Muscle of leg (tissue), 11 donors: ENCODE data around the gene ARHGDIA. TPM values are rescaled to one million over a fixed set of nuclear protein-coding genes. Genes with fewer than 3 reads are reported as not detected.

Experiments used
- DNase-seq: peaks from one replicate; pipeline ENCODE4 v3.0.0; 2013
- H3K27ac ChIP-seq: one replicate; pipeline ENCODE4 v1.5.1; 2013; ENCODE audit warnings: mild to moderate bottlenecking, low read length, control low read depth
- H3K27me3 ChIP-seq: one replicate; pipeline ENCODE4 v1.6.1; 2013; ENCODE audit warnings: low read length; ENCODE audit not compliant: control insufficient read depth, insufficient read depth
- H3K36me3 ChIP-seq: one replicate; pipeline ENCODE4 v1.6.1; 2013; ENCODE audit warnings: low read length; ENCODE audit not compliant: control insufficient read depth, insufficient read depth
- H3K4me1 ChIP-seq: one replicate; pipeline ENCODE4 v1.6.1; 2013; ENCODE audit warnings: low read length; ENCODE audit not compliant: control insufficient read depth, insufficient read depth
- H3K4me3 ChIP-seq: one replicate; pipeline ENCODE4 v1.5.1; 2013; ENCODE audit warnings: low read length, control low read depth
- H3K9me3 ChIP-seq: replicated peaks from 2 replicates; pipeline ENCODE4 v1.6.1; 2013; ENCODE audit warnings: low read depth, low read length; ENCODE audit not compliant: control insufficient read depth
- WGBS: methylation state at CpG from one replicate; pipeline ENCODE4 v1.1.5; 2013; ENCODE audit warnings: missing lambda C conversion rate; ENCODE audit not compliant: insufficient coverage; 5-methylcytosine and 5-hydroxymethylcytosine counted together
- polyA plus RNA-seq, 8 donors: library from polyadenylated mRNA; unstranded; fragments of 120-200 nt; gene quantifications; one replicate each; pipeline versions ENCODE4 v1.2.1 to v1.2.3, GENCODE V29; 2013; ENCODE audit warnings: inconsistent platforms in 1 of 8, low replicate concordance in 1 of 8; ENCODE audit not compliant: insufficient read length in 8 of 8, insufficient read depth in 1 of 8
- total RNA-seq: library from RNA; stranded (reverse); fragments of 120-200 nt; gene quantifications from one replicate; pipeline ENCODE4 v1.2.4, GENCODE V29; 2013

ARHGDIA gene
- total and polyA plus RNA-seq, 9 donors, result 86.0 to 236 (median 189) TPM

GRCh38 chr17:81871387-81872230 is 472 bp upstream of the ARHGDIA start:
- H3K36me3 ChIP-seq, result peaks cover 34% of the 10 kb centered on the region
- WGBS, result under 1% methylated on average over 86 of the region's 86 CpGs
- H3K27ac ChIP-seq, result peak overlapping the region; percentile 90
- H3K4me3 ChIP-seq, result peak overlapping the region; percentile 65
- no peaks in the 10 kb centered on the region for H3K27me3 ChIP-seq
- no peaks in the 10 kb centered on the region for H3K9me3 ChIP-seq
- peaks cover 49% of the 10 kb centered on the region for H3K4me1 ChIP-seq
- peak; percentile 96 for DNase-seq

- Histone ChIP-seq H3K27ac (peak overlapping the region; percentile 94), H3K27me3 (no peaks in the 10 kb centered on the region), H3K9me3 (no peaks in the 10 kb centered on the region), H3K36me3 (peaks cover 45% of the 10 kb centered on the region), H3K4me3 (peak overlapping the region; percentile 65), H3K4me1 (peaks cover 60% of the 10 kb centered on the region)
- under 1% methylated on average over 62 of the region's 65 CpGs for WGBS
- DNase-seq, result peak; percentile 60
Measured at GRCh38 chr17:81870131-81870980, 781 bp downstream of the ARHGDIA start.

DNA sequence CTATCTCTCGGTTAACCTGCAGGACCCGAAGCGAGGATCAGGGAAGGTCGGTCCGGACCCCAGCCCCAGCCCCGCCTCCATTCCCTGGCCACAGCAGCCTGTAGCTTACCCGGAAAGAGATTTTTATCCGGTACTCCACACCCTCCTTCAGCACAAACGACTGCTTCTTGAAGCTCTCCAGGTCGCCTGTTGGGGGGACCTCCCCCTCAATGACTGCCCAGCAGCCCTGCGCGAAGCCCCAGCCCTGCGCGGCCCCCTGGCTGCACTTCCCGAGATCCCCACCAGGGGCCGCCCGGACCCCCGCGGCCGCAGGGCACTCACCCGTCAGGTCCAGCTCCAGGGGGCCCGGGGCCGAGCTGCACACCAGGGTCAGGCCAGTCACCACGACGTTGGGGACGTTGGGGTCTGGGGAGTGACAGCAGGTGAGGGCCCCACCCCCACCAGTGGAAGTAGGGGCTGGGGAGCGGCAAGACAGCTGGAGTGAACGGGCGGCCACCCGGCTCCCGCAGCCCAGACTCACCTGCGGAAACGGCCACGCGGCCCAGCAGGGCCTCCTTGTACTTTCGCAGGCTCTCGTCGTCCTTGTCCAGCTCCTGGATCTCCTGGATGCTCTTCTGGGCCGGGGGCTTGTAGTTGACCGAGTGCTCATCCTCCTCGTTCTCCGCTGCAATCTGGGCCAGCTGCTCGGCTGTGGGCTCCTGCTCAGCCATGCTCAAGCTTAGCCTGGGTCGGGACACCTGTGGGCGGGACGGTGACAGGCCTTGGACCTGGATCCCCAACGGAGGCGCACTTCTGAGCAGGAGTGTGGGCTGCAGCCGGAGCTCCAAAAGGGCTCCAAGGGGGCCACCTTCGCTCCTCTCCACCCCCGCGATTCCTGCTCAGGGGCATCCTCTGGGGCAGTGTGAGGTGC is 1.7 kb downstream of the ARHGDIA start:
- peaks cover 60% of the 10 kb centered on the region for H3K4me1 ChIP-seq
- WGBS, result 27% methylated on average over 44 of the region's 52 CpGs
- peak overlapping the region; percentile 65 for H3K4me3 ChIP-seq
- no peaks in the 10 kb centered on the region for H3K9me3 ChIP-seq
- no peaks in the 10 kb centered on the region for H3K27me3 ChIP-seq
- peak overlapping the region; percentile 94 for H3K27ac ChIP-seq
- DNase-seq, result peak; percentile 60
- H3K36me3 ChIP-seq, result peaks cover 49% of the 10 kb centered on the region

- Histone ChIP-seq H3K9me3 (no peaks in the 10 kb centered on the region), H3K27me3 (no peaks in the 10 kb centered on the region), H3K27ac (peak overlapping the region; percentile 53), H3K4me3 (no peak overlapping the region), H3K4me1 (peaks cover 60% of the 10 kb centered on the region), H3K36me3 (peaks cover 56% of the 10 kb centered on the region)
- DNase-seq, result peak; percentile 65
- 63% methylated on average over 21 of the region's 30 CpGs for WGBS
Measured at GRCh38 chr17:81868674-81869220, 2.4 kb downstream of the ARHGDIA start.

DNA sequence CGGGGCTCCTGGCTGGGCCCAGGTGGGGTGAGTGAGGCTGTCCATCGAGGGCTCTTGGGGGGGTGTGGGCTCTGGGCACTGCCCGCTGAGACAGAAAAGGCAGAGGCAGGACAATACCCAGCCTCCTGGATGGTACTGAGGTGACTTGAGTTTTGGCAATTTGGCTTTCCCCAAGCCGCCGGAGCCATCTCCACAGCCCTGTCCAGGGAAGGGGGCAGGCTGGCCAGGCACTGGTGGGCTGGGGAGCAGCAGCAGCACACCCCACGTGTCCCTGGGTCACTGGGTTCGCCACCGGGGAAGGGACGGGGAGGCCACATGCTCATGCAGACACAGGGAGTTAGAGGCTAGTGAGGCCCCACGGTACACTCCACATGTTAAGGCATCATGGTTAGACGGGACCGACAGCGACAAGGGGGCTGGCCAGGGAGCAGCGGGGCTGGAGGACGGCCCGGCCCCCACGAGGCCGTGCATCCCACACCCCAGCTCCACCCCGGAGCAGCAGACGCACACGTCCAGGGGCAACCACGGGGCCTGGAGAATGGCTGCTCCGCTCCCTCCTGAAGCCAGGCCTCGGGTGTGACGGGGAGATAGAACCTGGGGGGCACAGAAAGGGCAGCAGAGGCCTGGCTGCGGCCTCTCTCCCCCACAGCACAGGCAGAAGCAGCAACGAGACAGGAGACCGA is 3.0 kb downstream of the ARHGDIA start:
- peaks cover 61% of the 10 kb centered on the region for H3K4me1 ChIP-seq
- no peaks in the 10 kb centered on the region for H3K9me3 ChIP-seq
- 52% methylated on average over 21 of the region's 28 CpGs for WGBS

GRCh38 chr17:81867170-81867990 is 3.8 kb downstream of the ARHGDIA start:
- Histone ChIP-seq H3K4me3 (no peak overlapping the region), H3K9me3 (no peaks in the 10 kb centered on the region), H3K36me3 (peaks cover 64% of the 10 kb centered on the region), H3K4me1 (peaks cover 61% of the 10 kb centered on the region), H3K27ac (peak overlapping the region; percentile 29), H3K27me3 (no peaks in the 10 kb centered on the region)
- 45% methylated on average over 21 of the region's 23 CpGs for WGBS
- DNase-seq, result peak; percentile 39

More for the DNA sequence above, 3.0 kb downstream of the ARHGDIA start:
- Histone ChIP-seq H3K36me3 (peaks cover 62% of the 10 kb centered on the region), H3K27ac (peak overlapping the region; percentile 29), H3K27me3 (no peaks in the 10 kb centered on the region), H3K4me3 (no peak overlapping the region)
- no peak for DNase-seq

GRCh38 chr17:81866440-81867169 is 4.5 kb downstream of the ARHGDIA start:
- WGBS, result 72% methylated on average over 13 of the region's 18 CpGs
- Histone ChIP-seq H3K36me3 (peaks cover 64% of the 10 kb centered on the region), H3K4me1 (peaks cover 63% of the 10 kb centered on the region)

DNA sequence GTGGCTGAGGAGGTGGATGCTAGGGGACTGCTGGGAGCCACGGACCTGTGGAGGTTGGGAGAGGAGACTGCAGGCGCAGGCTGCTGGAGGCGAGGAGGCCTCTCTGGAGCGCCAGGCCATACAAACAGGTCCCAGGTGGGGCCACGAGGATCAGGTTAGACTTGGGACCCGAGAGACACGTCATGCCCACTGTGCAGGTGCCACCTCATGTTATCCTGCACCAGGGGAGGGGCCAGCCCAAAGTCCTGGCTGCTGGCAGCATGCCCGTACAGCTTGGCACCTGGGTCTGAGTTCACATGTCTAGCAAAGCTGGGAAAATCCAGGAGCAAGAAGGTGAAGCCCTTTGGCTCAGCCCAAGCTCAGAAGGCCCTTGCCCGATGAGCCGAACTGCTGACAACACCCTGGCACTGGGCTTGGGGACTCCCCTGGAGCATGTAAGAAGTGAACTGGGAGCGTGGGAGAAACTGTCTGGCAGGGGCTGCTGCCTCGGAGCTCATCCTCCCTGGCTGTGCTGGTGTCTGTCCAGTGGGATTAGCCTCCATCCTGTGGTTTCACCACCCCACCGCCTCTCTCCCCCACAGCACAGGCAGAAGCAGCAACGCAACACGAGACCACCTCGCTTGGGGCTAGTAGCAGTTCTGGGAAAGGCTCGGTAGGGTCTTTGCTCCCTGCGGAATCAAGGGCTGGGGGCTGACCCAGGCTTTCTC is 5.3 kb downstream of the ARHGDIA start:
- H3K36me3 ChIP-seq, result peaks cover 64% of the 10 kb centered on the region
- no peak overlapping the region for H3K27ac ChIP-seq
- 67% methylated on average over 15 of the region's 18 CpGs for WGBS

More at GRCh38 chr17:81866440-81867169, 4.5 kb downstream of the ARHGDIA start:
- DNase-seq, result no peak
- H3K27me3 ChIP-seq, result no peaks in the 10 kb centered on the region
- no peak overlapping the region for H3K27ac ChIP-seq
- no peaks in the 10 kb centered on the region for H3K9me3 ChIP-seq
- H3K4me3 ChIP-seq, result no peak overlapping the region

More for the DNA sequence above, 5.3 kb downstream of the ARHGDIA start:
- H3K4me3 ChIP-seq, result no peak overlapping the region
- H3K4me1 ChIP-seq, result peaks cover 66% of the 10 kb centered on the region
- no peaks in the 10 kb centered on the region for H3K27me3 ChIP-seq
- H3K9me3 ChIP-seq, result no peaks in the 10 kb centered on the region
- DNase-seq, result peak; percentile 40
